DOHH2 (cell line): ENCODE results near the gene IQGAP3.

Experiments used
- EZH2phosphoT487 ChIP-seq: fragments of 200-600 bp; sonication (generic); IDR thresholded peaks from 2 replicates; pipeline ENCODE4 v1.6.1; 2017; ENCODE audit warnings: borderline replicate concordance, mild to moderate bottlenecking, antibody characterized with exemption, low read length, moderate library complexity, mixed read lengths
- TF ChIP-seq, protein P1 (sequence below): fragments of 200-600 bp; sonication (generic); IDR thresholded peaks from one replicate; pipeline ENCODE4 v1.5.1; 2014; ENCODE audit warnings: antibody characterized with exemption, mild to moderate bottlenecking, low read depth, low read length; ENCODE audit not compliant: poor library complexity, severe bottlenecking

DNA sequence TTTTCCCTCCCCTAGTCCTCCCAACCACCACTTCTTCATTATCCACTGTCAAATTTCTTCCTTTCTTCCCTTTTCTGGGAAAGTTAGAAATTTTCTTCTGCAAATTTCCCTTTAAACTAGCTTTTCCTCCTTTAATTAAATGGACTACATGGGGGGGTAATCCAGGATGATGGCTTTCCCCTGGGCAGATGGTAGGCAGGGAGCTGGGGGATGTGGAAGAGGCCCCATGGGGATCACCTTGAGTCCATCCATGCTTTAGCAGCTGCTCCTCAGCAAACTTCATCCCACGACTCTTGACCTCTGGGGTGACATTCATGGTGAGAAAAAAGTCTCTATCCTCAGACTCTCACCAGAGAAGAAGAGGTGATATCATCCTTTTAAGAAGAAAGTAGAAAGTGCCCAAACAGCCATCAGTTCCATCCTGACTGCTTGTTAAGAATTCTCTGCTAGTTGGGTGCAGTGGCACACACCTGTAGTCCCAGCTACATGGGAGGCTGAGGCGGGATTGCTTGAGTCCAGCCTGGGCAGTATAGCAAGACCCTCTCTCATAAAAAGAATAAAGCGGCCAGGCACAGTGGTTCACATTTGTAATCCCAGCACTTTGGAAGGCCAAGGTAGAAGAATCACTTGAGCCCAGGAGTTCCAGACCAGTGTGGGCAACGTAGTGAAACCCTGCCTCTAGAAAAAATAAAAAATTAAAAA lies 26.5 kb upstream of the IQGAP3 start:
- TF ChIP-seq, protein P1, sequence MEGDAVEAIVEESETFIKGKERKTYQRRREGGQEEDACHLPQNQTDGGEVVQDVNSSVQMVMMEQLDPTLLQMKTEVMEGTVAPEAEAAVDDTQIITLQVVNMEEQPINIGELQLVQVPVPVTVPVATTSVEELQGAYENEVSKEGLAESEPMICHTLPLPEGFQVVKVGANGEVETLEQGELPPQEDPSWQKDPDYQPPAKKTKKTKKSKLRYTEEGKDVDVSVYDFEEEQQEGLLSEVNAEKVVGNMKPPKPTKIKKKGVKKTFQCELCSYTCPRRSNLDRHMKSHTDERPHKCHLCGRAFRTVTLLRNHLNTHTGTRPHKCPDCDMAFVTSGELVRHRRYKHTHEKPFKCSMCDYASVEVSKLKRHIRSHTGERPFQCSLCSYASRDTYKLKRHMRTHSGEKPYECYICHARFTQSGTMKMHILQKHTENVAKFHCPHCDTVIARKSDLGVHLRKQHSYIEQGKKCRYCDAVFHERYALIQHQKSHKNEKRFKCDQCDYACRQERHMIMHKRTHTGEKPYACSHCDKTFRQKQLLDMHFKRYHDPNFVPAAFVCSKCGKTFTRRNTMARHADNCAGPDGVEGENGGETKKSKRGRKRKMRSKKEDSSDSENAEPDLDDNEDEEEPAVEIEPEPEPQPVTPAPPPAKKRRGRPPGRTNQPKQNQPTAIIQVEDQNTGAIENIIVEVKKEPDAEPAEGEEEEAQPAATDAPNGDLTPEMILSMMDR = no peak
- TF ChIP-seq EZH2phosphoT487 = no peak
